ENCODE results near the gene TBC1D8.
"Not testable (repeated sequence)": the region's sequence is repeated elsewhere in the genome, so short reads cannot be mapped to it uniquely, and the experiment has no call there.

The TBC1D8 gene

GRCh38 chr2:101168706-101169105 lies 17.5 kb upstream of the TBC1D8 start:
- no peak for DNase-seq
- in situ Hi-C loops (cut with HindIII; ENCODE audit: low pct_ligation_motif_present, low pct_unique_long_range_greater_than_20kb, low sequenced_read_pairs) = no loop called here

DNA sequence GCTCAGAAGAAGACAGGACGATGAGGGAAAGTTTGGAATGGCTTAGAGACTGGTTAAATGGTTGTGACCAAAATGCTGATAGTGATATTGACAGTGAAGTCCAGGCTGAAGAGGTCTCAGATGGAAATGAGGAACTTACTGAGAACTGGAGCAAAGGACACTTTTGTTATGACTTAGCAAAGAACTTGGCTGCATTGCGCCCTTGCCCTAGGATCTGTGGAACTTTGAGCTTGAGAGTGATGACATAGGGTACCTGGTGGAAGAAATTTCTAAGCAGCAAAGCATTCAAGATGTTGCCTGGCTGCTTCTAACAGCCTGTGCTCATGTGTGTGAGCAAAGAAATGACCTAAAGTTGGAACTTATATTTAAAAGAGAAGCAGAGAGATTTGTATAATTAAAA lies 16.4 kb upstream of the TBC1D8 start:
- DNase-seq; in situ Hi-C loops (cut with HindIII; ENCODE audit: low pct_ligation_motif_present, low pct_unique_long_range_greater_than_20kb, low sequenced_read_pairs): not testable (repeated sequence)

DNA sequence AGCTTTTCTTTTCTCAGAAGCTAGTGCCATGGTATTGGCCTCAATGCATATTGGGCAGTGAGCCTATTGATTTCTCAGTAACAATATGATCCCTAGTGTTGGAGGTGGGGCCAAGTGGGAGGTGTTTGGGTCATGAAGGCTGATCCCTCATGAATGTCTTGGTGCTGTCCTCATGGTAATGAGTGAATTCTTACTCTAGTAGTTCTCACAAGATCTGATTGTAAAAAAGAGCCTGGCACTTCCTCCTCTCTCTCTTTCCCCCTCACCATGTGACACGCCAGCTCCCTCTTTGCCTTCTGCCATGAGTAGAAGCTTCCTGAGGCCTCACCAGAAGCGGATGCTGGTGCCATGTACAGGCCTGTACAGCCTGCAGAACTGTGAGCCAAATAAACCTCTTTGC lies 12.8 kb upstream of the TBC1D8 start:
- in situ Hi-C loops (cut with HindIII; ENCODE audit: low pct_ligation_motif_present, low pct_unique_long_range_greater_than_20kb, low sequenced_read_pairs) = no loop called here

DNA sequence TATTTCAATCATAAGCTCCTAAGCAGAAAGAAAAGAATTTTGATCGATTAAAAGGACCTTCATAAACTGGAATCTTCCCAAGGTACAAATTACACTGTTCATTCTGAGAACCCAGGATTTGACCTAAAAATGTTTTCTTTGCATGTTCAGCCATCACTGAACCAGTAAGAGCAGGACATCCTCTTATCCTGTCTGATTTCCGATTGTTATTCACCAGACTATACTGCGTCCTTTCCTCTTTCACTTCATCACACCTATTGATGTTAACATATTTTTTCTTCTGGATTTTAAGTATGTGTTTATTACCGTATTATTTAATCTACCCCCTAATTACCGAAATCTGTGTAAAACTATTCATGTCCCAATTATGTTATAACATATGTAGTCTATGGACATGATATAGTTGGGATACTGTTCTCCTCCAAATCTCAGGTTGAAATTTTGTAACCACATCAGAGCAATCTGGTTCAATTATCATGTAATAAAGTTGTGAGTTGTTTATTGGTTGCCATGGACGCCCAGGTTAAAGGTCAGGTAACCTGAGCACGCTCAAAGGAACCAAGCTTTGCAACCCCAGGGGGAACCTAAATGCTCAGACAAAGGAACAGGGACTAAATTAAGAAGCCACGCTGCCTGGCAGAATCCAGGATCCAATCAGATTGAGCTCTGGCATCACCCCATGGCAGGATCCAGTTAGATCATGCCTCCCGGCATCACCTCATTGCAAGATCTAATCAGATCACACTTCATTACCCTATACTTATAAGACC lies 11.6 kb upstream of the TBC1D8 start:
- in situ Hi-C loops (cut with HindIII; ENCODE audit: low pct_ligation_motif_present, low pct_unique_long_range_greater_than_20kb, low sequenced_read_pairs) = no loop called here
- no peak for DNase-seq

More for the DNA sequence above, 12.8 kb upstream of the TBC1D8 start:
- no peak for DNase-seq

DNA sequence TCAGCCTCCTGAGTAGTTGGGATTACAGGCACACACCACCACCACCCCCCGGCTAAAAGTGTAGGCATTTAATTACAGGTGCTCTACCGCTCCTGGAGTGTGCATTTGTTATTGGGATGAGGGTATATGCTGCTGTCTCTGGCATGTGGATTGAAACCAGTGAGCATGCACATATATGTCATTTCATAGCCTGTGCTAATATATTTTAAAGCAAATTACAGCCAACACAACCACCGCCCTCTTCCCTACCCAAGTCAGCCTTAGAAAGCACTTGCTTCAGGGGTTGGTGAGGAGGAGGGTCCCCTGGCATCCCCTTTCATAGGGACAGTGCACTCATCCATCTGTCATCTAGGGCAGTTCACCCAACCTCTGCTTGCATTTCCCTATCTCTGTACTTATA lies 10.5 kb upstream of the TBC1D8 start:
- no peak for DNase-seq
- in situ Hi-C loops (cut with HindIII; ENCODE audit: low pct_ligation_motif_present, low pct_unique_long_range_greater_than_20kb, low sequenced_read_pairs) = no loop called here

DNA sequence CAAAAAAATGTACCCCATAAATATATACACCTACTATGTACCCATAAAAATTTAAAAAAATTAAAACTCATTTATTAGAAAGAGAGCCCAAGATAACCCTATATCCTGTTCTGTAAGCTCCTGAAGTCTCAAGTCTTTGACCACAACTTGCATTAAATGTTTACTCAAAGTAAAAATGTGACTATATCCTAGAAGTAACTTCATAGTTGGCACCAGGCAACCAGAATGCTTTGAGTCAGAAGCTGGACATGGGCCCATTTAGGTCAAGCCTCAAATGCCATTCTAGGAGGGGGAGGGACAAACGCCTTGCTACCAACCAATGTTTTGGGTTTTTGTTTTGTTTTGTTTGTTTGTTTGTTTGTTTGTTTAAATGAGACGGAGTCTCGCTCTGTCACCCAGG lies 9.3 kb upstream of the TBC1D8 start:
- DNase-seq = peak; percentile 66
- in situ Hi-C loops (cut with HindIII; ENCODE audit: low pct_ligation_motif_present, low pct_unique_long_range_greater_than_20kb, low sequenced_read_pairs) = no loop called here

DNA sequence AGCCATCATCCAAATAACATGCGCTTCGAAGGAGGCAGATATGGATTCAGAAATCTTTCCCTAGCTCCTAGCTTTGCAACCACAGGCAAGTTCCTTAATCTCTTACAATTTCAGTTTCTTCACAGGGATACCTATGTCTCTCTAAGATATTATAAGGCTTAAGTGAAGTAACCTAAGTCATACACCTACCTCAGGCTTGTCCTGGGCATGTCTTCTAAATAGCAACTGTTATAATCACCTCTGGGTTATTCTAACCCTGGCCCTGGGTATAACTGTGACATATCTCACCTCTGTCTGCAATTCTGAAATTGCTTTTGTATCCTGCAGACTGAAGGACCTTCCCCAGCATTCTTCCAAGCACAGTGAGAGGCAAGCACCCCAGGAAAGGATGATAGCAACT lies 8.3 kb upstream of the TBC1D8 start:
- in situ Hi-C loops (cut with HindIII; ENCODE audit: low pct_ligation_motif_present, low pct_unique_long_range_greater_than_20kb, low sequenced_read_pairs) = no loop called here
- no peak for DNase-seq

GRCh38 chr2:101157272-101157671 lies 6.1 kb upstream of the TBC1D8 start:
- DNase-seq = no peak
- in situ Hi-C loops (cut with HindIII; ENCODE audit: low pct_ligation_motif_present, low pct_unique_long_range_greater_than_20kb, low sequenced_read_pairs) = no loop called here

DNA sequence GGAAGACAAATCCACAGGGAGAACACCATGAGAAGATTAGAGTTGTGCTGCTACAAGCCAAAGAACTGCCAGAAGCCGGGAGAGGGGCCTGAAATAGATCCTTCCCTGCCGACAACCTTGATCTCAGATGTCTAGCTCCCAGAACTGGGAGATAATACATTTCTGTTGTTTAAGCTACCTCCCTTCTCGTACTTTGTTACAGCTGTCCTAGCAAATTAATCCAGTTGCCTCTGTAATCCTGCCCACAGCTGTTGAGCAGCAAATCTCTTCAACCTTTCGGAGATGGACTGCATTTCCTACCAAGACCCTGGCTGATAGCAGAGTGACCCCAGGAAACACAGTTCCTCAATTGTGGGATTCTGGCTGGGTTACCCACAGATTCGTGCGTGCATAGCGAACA lies 2.6 kb upstream of the TBC1D8 start:
- no peak for DNase-seq
- in situ Hi-C loops (cut with HindIII; ENCODE audit: low pct_ligation_motif_present, low pct_unique_long_range_greater_than_20kb, low sequenced_read_pairs) = no loop called here

DNA sequence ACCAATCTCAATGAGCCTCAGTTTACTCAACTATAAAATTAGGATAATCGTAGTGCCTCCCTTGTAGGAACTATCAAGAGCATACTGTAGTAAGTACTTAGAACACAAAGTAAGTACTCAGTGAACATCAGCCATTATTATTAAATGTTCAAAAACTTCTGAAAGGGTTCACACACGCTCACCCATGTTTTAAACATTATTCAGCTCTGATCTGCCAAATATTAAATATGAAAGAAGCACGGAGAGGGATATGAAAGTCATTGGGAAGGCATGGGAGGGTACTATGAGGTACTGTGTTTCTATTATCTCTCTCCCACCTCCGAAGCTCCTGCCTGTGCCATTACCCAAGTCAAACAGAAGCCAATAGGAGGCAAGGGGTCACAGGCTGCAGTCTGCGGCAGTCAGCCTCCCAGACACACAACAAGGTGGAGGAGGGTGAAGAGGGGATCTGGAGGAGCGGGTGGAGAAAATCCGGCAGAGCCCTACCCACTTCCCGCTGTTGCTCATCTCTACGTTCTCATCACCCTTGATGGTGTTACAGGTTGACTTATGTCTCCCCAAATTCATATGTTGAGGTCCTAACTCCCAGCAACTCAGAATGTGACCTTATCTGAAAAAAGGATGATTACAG lies 2.0 kb upstream of the TBC1D8 start:
- in situ Hi-C loops (cut with HindIII; ENCODE audit: low pct_ligation_motif_present, low pct_unique_long_range_greater_than_20kb, low sequenced_read_pairs) = no loop called here
- DNase-seq = no peak

- peak; percentile 62 for DNase-seq
- in situ Hi-C loops (cut with HindIII; ENCODE audit: low pct_ligation_motif_present, low pct_unique_long_range_greater_than_20kb, low sequenced_read_pairs) = no loop called here
Observed at GRCh38 chr2:101152272-101153076, 1.3 kb upstream of the TBC1D8 start.

GRCh38 chr2:101151859-101152271 lies 683 bp upstream of the TBC1D8 start:
- in situ Hi-C loops (cut with HindIII; ENCODE audit: low pct_ligation_motif_present, low pct_unique_long_range_greater_than_20kb, low sequenced_read_pairs) = no loop called here
- peak; percentile 21 for DNase-seq

DNA sequence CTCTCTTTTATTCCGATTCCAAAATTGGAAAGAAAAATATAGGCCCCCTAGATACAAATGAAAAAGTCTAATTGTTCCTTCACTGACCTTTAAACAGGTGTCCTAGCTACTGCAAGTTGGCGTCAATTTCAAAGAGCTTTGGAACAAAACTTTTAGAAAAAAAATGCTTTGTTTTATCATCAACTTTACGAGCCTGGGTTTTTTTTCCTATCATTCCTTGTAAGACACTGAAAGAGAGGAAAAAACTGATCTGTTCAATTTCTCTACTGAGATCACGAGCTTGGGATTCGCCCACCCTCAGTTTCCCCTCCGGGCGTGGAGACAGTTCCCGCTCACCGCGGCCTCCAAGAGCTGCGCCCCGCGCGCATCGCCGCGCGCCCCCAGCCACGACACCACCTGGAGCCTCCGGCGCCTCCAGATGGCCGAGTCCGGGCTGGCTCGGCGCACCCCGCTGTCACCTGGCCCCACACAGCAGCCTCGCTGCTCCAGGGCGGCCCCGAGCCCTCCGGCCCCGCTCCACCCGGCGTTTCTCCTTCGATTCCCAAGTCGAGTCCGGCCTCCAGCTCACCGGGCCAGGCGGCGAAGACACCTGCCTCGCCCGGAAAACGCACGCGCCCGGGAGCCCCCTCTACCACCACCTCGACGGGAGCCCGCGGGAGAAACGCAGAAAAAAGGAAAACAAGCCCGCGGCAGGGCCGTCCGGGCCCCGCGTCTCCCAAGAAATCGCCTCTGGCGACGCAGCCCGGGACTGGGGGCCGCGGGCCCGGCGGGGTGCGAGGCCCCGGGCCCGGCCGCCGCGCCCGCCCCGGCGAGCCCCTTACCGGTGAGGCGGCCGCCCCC lies 656 bp downstream of the TBC1D8 start:
- in situ Hi-C loops (cut with HindIII; ENCODE audit: low pct_ligation_motif_present, low pct_unique_long_range_greater_than_20kb, low sequenced_read_pairs) = no loop called here

GRCh38 chr2:101149241-101150192 lies 1.7 kb downstream of the TBC1D8 start:
- DNase-seq = no peak
- in situ Hi-C loops (cut with HindIII; ENCODE audit: low pct_ligation_motif_present, low pct_unique_long_range_greater_than_20kb, low sequenced_read_pairs) = no loop called here

More for the DNA sequence above, 656 bp downstream of the TBC1D8 start:
- DNase-seq = peak; percentile 33

- in situ Hi-C loops (cut with HindIII; ENCODE audit: low pct_ligation_motif_present, low pct_unique_long_range_greater_than_20kb, low sequenced_read_pairs) = no loop called here
- no peak for DNase-seq
Observed at GRCh38 chr2:101148777-101149176, 2.4 kb downstream of the TBC1D8 start.

GRCh38 chr2:101147971-101148370 lies 3.2 kb downstream of the TBC1D8 start:
- in situ Hi-C loops (cut with HindIII; ENCODE audit: low pct_ligation_motif_present, low pct_unique_long_range_greater_than_20kb, low sequenced_read_pairs) = no loop called here
- no peak for DNase-seq

DNA sequence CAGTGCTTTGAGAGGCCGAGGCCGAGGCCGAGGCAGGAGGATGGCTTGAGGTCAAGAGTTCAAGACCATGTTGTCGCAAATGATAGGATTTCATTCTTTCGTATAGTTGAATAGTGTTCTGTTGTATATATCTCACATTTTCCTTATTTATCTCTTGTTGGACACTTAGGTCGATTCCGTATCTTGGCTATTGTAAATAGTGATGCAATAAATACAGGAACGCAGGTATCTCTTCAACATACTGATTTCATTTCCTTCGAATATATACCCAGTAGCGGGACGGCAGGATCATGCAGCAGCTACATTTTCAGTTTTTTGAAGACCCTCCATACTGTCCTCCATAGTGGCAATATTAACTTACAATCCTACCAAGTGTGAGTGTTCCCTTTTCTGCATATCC lies 4.1 kb downstream of the TBC1D8 start:
- in situ Hi-C loops (cut with HindIII; ENCODE audit: low pct_ligation_motif_present, low pct_unique_long_range_greater_than_20kb, low sequenced_read_pairs) = no loop called here
- DNase-seq = no peak

- in situ Hi-C loops (cut with HindIII; ENCODE audit: low pct_ligation_motif_present, low pct_unique_long_range_greater_than_20kb, low sequenced_read_pairs) = no loop called here
Observed at GRCh38 chr2:101146535-101146934, 4.6 kb downstream of the TBC1D8 start.

More at GRCh38 chr2:101146535-101146934, 4.6 kb downstream of the TBC1D8 start:
- no peak for DNase-seq
